Cardiac muscle cell (in vitro differentiated cells and primary cell): ENCODE measurements around the gene GIT2. TPM values are rescaled to one million over a fixed set of nuclear protein-coding genes. Genes with fewer than 3 reads are reported as not detected.
"Not testable (repeated sequence)": the region's sequence is repeated elsewhere in the genome, so short reads cannot be mapped to it uniquely, and the experiment has no call there.

Experiments used
- DNase-seq, 2 donors: peaks; one replicate each; pipeline versions ENCODE4 v3.0.0 to v3.0.0-alpha.2; 2010 to 2017; ENCODE audit warnings: low read depth in 1 of 2, low spot score in 1 of 2
- H3K27ac ChIP-seq: fragments of 200-600 bp; sonication (generic); 2 replicates; pipeline ENCODE4 v1.5.1; 2016
- H3K27me3 ChIP-seq: fragments of 200-600 bp; sonication (generic); 2 replicates; pipeline ENCODE4 v1.6.0; 2016; ENCODE audit warnings: control low read depth
- H3K36me3 ChIP-seq: fragments of 200-600 bp; sonication (generic); 2 replicates; pipeline ENCODE4 v1.5.1; 2016; ENCODE audit warnings: control low read depth
- H3K4me1 ChIP-seq: fragments of 200-600 bp; sonication (generic); 2 replicates; pipeline ENCODE4 v1.8.1; 2017; ENCODE audit warnings: low read depth, mild to moderate bottlenecking, mixed run types
- H3K4me3 ChIP-seq: fragments of 200-600 bp; sonication (generic); 2 replicates; pipeline ENCODE4 v1.5.1; 2016; ENCODE audit warnings: mild to moderate bottlenecking
- H3K9me3 ChIP-seq: fragments of 200-600 bp; sonication (generic); 2 replicates; pipeline ENCODE4 v1.5.1; 2017; ENCODE audit warnings: low read depth, mild to moderate bottlenecking, control low read depth
- polyA plus RNA-seq: library from polyadenylated mRNA; unstranded; fragments of >200 nt; fragmentation: Nextera tagmentation; extraction: Ambion mirVana; gene quantifications from 2 replicates; pipeline ENCODE4 v1.2.1, GENCODE V29; 2016
- total RNA-seq: library from RNA; depleted of rRNA; stranded (reverse); fragments of >200 nt; gene quantifications from 2 replicates; pipeline ENCODE4 v1.2.3, GENCODE V29; 2016
- TF ChIP-seq, protein P1 (sequence below): IDR thresholded peaks from 2 replicates; pipeline ENCODE4 v1.5.1; 2012; ENCODE audit warnings: low read depth, mild to moderate bottlenecking, low read length

The GIT2 gene
- total and polyA plus RNA-seq, 2 experiments from 2014 or later = 23.3 to 25.7 TPM

DNA sequence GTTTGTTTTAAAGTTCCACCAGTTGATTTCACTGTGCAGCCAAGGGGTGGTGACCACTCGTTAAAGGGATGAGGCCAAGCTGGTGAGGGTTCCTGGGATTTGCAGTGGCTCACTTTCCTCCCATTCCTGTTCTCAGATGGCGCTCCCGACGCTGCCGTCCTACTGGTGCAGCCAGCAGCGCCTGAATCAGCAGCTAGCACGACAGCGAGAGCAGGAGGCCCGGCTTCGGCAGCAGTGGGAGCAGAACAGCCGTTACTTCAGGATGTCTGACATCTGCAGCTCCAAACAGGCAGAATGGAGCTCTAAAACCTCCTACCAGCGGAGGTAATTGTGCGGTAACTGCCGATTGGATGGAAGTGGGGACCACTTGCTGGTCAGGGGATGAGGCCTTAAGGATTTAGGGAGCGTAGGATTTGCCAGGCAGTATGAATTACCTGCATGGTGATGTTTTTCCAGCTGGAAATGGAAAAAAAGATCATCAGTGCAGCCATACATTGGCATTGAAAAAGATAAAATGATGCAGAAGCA is 93.2 kb downstream of the GIT2 start:
- TF ChIP-seq, protein P1, sequence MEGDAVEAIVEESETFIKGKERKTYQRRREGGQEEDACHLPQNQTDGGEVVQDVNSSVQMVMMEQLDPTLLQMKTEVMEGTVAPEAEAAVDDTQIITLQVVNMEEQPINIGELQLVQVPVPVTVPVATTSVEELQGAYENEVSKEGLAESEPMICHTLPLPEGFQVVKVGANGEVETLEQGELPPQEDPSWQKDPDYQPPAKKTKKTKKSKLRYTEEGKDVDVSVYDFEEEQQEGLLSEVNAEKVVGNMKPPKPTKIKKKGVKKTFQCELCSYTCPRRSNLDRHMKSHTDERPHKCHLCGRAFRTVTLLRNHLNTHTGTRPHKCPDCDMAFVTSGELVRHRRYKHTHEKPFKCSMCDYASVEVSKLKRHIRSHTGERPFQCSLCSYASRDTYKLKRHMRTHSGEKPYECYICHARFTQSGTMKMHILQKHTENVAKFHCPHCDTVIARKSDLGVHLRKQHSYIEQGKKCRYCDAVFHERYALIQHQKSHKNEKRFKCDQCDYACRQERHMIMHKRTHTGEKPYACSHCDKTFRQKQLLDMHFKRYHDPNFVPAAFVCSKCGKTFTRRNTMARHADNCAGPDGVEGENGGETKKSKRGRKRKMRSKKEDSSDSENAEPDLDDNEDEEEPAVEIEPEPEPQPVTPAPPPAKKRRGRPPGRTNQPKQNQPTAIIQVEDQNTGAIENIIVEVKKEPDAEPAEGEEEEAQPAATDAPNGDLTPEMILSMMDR = no peak
- peaks cover 7% of the 10 kb centered on the region for H3K4me1 ChIP-seq
- H3K4me3 ChIP-seq = no peak overlapping the region
- no peak overlapping the region for H3K27ac ChIP-seq
- no peaks in the 10 kb centered on the region for H3K9me3 ChIP-seq
- H3K36me3 ChIP-seq = peaks cover 20% of the 10 kb centered on the region
- no peaks in the 10 kb centered on the region for H3K27me3 ChIP-seq
- DNase-seq = no peak

DNA sequence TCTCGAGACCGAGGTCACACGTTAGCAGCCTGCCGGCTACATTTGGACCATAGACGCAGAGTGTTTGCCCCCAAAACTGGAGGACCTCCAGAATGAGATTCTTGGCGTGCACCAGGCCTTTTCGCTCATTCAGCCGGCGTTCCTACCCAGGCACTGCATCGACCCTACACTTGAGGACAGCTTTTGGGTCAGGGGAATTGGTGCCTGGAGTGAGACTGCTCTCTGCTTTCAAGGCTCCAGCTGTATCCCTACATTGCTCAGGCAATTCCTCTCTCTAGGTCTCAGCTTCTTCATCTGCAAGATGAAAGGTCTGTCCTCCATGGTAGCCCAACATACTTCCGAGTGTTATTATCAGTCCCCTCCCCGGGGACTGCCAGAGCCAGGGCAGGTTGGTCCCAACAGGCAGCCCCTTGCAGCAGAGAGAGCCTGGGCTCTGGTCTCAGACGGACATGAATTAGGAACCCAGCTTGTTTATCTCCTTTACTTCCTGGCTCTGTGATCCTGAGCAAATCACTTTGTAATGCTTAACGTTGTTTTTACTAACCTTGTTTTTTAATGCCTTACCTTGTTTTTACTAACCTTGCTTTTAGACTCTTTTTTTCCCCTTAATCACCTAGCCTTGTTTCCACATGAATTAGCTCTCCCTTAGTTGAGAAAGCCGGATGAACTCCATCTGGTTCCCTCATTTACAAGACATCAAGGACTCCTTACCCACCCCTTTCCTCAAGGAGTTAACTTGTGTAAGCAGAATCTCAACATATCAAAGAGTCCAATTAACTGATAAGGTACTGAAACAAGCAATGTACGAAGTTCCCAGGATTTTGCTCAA is 95.2 kb downstream of the GIT2 start:
- TF ChIP-seq, protein P1 = no peak
- Histone ChIP-seq H3K4me1 (peaks cover 7% of the 10 kb centered on the region), H3K4me3 (peak overlapping the region; percentile 58), H3K9me3 (no peaks in the 10 kb centered on the region), H3K27me3 (no peaks in the 10 kb centered on the region), H3K27ac (peak overlapping the region; percentile 90), H3K36me3 (peaks cover 14% of the 10 kb centered on the region)
- DNase-seq = peak in 1 of 2 donors; percentile 21

DNA sequence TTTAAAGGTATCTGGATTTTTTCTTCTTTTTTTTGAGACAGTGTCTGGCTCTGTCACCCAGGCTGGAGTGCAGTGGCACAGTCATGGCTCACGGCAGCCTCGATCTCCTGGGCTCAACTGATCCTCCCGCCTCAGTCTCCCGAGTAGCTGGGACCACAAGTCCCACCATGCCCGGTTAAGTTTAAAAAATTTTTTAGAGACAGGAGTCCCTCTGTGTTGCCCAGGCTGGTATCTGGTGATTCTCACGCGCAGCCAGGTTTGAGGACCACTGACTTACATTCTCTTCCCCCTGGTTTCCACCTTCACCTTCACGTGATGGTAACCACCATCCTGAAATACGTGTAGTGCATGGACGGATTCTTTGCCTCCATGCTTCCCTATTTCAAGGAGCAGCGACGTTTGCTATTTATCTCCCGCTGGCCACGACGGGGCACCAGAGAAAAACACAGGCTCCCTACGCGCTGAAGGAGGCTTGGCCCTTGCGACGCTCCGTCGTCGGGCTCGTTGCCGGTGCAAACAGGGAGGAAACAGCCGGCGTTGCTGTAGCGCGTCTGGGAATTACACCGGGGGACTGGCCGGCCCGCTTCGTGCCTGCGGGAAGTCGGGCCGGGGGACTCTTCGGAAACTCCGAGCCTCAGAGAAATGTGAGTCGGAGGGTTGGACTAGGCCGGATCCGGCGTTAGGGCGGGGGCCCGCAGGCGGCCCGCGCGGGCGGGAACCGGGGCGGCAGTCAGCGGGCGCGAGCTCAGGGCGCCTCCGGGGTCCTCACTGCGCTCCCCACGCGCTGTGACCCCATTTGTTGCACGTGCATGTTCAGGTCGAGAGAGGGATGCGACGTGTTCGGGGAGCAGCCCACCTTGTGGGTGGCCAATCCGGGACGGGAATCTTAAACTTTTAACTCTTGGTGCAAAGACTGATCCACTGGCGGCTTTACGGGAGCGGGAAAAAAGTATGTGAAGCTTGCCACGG is 96.1 kb downstream of the GIT2 start, which contains the start of gene TCHP:
TCHP (plus strand) TSS at position 492 of the 969 bp plus-strand sequence. CDS start 2,753 bp downstream, outside the sequence.
- peaks cover 7% of the 10 kb centered on the region for H3K4me1 ChIP-seq
- peak within 1 kb of the TSS; percentile 58 for H3K4me3 ChIP-seq
- no peaks in the 10 kb centered on the region for H3K9me3 ChIP-seq
- H3K27ac ChIP-seq = peak within 1 kb of the TSS; percentile 90
- no peaks in the 10 kb centered on the region for H3K27me3 ChIP-seq
- TF ChIP-seq, protein P1 = peak; percentile 45
- DNase-seq = peak; percentile 90 to 91
- H3K36me3 ChIP-seq = peaks cover 10% of the 10 kb centered on the region

DNA sequence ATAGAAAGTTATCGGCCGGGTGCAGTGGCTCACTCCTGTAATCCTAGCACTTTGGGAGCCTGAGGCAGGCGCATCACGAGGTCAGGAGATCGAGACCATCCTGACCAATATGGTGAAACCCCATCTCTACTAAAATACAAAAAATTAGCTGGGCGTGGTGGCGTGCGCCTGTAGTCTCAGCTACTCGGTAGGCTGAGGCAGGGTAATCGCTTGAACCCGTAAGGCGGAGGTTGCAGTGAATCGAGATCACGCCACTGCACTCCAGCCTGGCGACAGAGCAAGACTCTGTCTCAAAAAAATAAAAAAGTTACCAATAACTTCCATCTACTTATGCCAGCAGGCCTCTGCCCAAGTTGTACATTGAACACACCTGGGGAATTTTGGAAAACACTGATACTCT is 96.8 kb downstream of the GIT2 start:
- not testable (repeated sequence) for DNase-seq, H3K27me3 ChIP-seq

DNA sequence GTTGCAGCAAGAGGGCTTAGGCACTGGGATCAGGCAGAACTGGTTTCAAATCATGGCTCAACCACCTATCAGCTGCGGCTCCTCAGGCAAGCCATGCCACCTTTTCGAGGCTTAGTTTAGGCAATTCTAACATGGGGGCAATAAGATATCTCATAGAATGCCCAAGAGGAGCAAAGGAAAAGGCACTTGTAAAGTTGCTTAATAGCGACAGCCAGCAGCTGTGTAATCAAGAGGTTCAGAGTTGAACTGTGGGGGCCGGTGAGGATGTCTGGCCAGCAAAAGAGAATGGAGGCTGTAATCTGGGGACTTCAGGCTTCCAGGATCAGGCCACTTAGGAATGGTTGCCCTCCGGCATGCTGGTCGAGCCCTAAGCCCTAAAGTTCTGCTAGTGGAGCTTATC is 99.1 kb downstream of the GIT2 start:
- Histone ChIP-seq H3K27ac (no peak overlapping the region), H3K27me3 (peaks cover 8% of the 10 kb centered on the region), H3K4me3 (no peak overlapping the region), H3K36me3 (no peaks in the 10 kb centered on the region), H3K9me3 (no peaks in the 10 kb centered on the region), H3K4me1 (peaks cover 7% of the 10 kb centered on the region)
- TF ChIP-seq, protein P1 = no peak
- DNase-seq = no peak

More for the DNA sequence above, 96.8 kb downstream of the GIT2 start:
- H3K4me1 ChIP-seq, H3K9me3 ChIP-seq, H3K36me3 ChIP-seq, H3K4me3 ChIP-seq: not testable (repeated sequence)
- H3K27ac ChIP-seq = peak overlapping the region; percentile 90
